HEK293 (cell line): ENCODE measurements around the gene ARMCX2.

ENCODE experiments used
- FEZF1 ChIP-seq: fragments of 450-650 bp; formaldehyde crosslinking; IDR thresholded peaks from 2 replicates; pipeline ENCODE4 v1.5.1; 2016; ENCODE audit warnings: missing biosample characterization, missing genetic modification characterization
- GLI4 ChIP-seq: fragments of 450-650 bp; formaldehyde crosslinking; IDR thresholded peaks from 2 replicates; pipeline ENCODE4 v1.5.1; 2016; ENCODE audit warnings: missing biosample characterization, missing genetic modification characterization
- HOXA7 ChIP-seq: sonication (generic); formaldehyde crosslinking; IDR thresholded peaks from 2 replicates; pipeline ENCODE4 v1.8.1; 2022; ENCODE audit warnings: missing genetic modification reagents, borderline replicate concordance
- SP3 ChIP-seq: fragments of 450-650 bp; formaldehyde crosslinking; IDR thresholded peaks from 2 replicates; pipeline ENCODE4 v1.5.1; 2016; ENCODE audit warnings: missing biosample characterization, missing genetic modification characterization
- SP7 ChIP-seq: fragments of 450-650 bp; formaldehyde crosslinking; IDR thresholded peaks from 2 replicates; pipeline ENCODE4 v1.5.1; 2016; ENCODE audit warnings: missing biosample characterization, missing genetic modification characterization
- ZBTB17 ChIP-seq: fragments of 450-650 bp; formaldehyde crosslinking; IDR thresholded peaks from 2 replicates; pipeline ENCODE4 v1.5.1; 2016; ENCODE audit warnings: missing biosample characterization, missing genetic modification characterization
- ZNF184 ChIP-seq: fragments of 450-650 bp; IDR thresholded peaks from 2 replicates; pipeline ENCODE4 v1.5.1; 2018; ENCODE audit warnings: missing biosample characterization, mild to moderate bottlenecking, missing genetic modification characterization
- TF ChIP-seq, protein P1 (sequence below): fragments of 450-650 bp; formaldehyde crosslinking; IDR thresholded peaks from 2 replicates; pipeline ENCODE4 v1.5.1; 2016; ENCODE audit warnings: missing biosample characterization, missing genetic modification characterization
- TF ChIP-seq, protein P2 (sequence below): sonication (generic); formaldehyde crosslinking; IDR thresholded peaks from 2 replicates; pipeline ENCODE4 v1.8.1; 2022; ENCODE audit warnings: mild to moderate bottlenecking, moderate library complexity, missing genetic modification reagents
- TF ChIP-seq, protein P3 (sequence below): fragments of 450-650 bp; formaldehyde crosslinking; IDR thresholded peaks from 2 replicates; pipeline ENCODE4 v1.5.1; 2016; ENCODE audit warnings: missing biosample characterization, missing genetic modification characterization
- TF ChIP-seq, protein P4 (sequence below): fragments of 450-650 bp; formaldehyde crosslinking; IDR thresholded peaks from 2 replicates; pipeline ENCODE4 v1.5.1; 2016; ENCODE audit warnings: missing biosample characterization, missing genetic modification characterization, low read depth

DNA sequence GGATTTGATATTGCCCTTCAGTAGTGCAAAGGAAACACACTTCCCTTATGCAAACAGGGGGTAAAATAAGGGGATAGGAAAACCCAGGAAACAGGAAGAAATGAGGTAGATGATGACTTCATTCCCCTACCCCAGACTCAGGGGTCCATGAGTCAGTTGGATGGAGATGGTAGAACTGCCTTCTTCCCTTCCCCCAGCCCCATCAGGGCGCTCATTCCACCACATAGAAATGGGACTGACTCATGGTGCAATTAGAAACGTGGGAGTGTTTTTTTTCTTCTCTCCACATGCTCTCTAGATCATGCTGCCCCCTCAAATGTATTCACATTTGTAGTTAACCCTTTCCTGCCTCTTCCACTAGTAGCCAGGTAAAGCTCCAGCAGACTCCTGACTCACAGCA lies 23.1 kb upstream of the ARMCX2 start:
- TF ChIP-seq, protein P1, sequence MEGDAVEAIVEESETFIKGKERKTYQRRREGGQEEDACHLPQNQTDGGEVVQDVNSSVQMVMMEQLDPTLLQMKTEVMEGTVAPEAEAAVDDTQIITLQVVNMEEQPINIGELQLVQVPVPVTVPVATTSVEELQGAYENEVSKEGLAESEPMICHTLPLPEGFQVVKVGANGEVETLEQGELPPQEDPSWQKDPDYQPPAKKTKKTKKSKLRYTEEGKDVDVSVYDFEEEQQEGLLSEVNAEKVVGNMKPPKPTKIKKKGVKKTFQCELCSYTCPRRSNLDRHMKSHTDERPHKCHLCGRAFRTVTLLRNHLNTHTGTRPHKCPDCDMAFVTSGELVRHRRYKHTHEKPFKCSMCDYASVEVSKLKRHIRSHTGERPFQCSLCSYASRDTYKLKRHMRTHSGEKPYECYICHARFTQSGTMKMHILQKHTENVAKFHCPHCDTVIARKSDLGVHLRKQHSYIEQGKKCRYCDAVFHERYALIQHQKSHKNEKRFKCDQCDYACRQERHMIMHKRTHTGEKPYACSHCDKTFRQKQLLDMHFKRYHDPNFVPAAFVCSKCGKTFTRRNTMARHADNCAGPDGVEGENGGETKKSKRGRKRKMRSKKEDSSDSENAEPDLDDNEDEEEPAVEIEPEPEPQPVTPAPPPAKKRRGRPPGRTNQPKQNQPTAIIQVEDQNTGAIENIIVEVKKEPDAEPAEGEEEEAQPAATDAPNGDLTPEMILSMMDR = no peak
- TF ChIP-seq FEZF1 (tag by site-specific recombination) = no peak
- TF ChIP-seq SP3 = no peak
- TF ChIP-seq ZBTB17 (tag by site-specific recombination) = no peak
- TF ChIP-seq, protein P2, sequence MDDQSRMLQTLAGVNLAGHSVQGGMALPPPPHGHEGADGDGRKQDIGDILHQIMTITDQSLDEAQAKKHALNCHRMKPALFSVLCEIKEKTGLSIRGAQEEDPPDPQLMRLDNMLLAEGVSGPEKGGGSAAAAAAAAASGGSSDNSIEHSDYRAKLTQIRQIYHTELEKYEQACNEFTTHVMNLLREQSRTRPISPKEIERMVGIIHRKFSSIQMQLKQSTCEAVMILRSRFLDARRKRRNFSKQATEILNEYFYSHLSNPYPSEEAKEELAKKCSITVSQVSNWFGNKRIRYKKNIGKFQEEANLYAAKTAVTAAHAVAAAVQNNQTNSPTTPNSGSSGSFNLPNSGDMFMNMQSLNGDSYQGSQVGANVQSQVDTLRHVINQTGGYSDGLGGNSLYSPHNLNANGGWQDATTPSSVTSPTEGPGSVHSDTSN (CRISPR knock-in tag) = no peak
- TF ChIP-seq, protein P3, sequence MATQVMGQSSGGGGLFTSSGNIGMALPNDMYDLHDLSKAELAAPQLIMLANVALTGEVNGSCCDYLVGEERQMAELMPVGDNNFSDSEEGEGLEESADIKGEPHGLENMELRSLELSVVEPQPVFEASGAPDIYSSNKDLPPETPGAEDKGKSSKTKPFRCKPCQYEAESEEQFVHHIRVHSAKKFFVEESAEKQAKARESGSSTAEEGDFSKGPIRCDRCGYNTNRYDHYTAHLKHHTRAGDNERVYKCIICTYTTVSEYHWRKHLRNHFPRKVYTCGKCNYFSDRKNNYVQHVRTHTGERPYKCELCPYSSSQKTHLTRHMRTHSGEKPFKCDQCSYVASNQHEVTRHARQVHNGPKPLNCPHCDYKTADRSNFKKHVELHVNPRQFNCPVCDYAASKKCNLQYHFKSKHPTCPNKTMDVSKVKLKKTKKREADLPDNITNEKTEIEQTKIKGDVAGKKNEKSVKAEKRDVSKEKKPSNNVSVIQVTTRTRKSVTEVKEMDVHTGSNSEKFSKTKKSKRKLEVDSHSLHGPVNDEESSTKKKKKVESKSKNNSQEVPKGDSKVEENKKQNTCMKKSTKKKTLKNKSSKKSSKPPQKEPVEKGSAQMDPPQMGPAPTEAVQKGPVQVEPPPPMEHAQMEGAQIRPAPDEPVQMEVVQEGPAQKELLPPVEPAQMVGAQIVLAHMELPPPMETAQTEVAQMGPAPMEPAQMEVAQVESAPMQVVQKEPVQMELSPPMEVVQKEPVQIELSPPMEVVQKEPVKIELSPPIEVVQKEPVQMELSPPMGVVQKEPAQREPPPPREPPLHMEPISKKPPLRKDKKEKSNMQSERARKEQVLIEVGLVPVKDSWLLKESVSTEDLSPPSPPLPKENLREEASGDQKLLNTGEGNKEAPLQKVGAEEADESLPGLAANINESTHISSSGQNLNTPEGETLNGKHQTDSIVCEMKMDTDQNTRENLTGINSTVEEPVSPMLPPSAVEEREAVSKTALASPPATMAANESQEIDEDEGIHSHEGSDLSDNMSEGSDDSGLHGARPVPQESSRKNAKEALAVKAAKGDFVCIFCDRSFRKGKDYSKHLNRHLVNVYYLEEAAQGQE = no peak
- TF ChIP-seq GLI4 (tag by site-specific recombination) = no peak
- no peak for TF ChIP-seq HOXA7 (CRISPR knock-in tag)
- no peak for TF ChIP-seq ZNF184 (tag by site-specific recombination)
- TF ChIP-seq, protein P4, sequence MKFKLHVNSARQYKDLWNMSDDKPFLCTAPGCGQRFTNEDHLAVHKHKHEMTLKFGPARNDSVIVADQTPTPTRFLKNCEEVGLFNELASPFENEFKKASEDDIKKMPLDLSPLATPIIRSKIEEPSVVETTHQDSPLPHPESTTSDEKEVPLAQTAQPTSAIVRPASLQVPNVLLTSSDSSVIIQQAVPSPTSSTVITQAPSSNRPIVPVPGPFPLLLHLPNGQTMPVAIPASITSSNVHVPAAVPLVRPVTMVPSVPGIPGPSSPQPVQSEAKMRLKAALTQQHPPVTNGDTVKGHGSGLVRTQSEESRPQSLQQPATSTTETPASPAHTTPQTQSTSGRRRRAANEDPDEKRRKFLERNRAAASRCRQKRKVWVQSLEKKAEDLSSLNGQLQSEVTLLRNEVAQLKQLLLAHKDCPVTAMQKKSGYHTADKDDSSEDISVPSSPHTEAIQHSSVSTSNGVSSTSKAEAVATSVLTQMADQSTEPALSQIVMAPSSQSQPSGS (tag by site-specific recombination) = no peak
- no peak for TF ChIP-seq SP7 (tag by site-specific recombination)
